HG02938 (cell line): Measurements from ENCODE around the gene CFC1.
"Not testable (repeated sequence)": the region's sequence is repeated elsewhere in the genome, so short reads cannot be mapped to it uniquely, and the experiment has no call there.

Experiments used
- ATAC-seq: cut with Tn5 transposase; IDR thresholded peaks from one replicate; pipeline ENCODE4 v1.9.1; 2021; ENCODE audit warnings: mild to moderate bottlenecking, moderate library complexity; ENCODE audit not compliant: unreplicated experiment

Gene CFC1

GRCh38 chr2:130583582-130583981 lies 15.8 kb downstream of the CFC1 start:
- ATAC-seq, result not testable (repeated sequence)

GRCh38 chr2:130582970-130583369 lies 16.4 kb downstream of the CFC1 start:
- not testable (repeated sequence) for ATAC-seq

- not testable (repeated sequence) for ATAC-seq
These were observed 17.9 kb downstream of the CFC1 start for GRCh38 chr2:130581491-130581890.

GRCh38 chr2:130579121-130579520 lies 20.3 kb downstream of the CFC1 start:
- ATAC-seq, result not testable (repeated sequence)

GRCh38 chr2:130577559-130577958 lies 21.8 kb downstream of the CFC1 start:
- not testable (repeated sequence) for ATAC-seq

GRCh38 chr2:130576209-130576784 lies 23.1 kb downstream of the CFC1 start:
- not testable (repeated sequence) for ATAC-seq

- ATAC-seq, result not testable (repeated sequence)
These were observed 25.1 kb downstream of the CFC1 start for GRCh38 chr2:130574230-130574629.

- not testable (repeated sequence) for ATAC-seq
These were observed 27.4 kb downstream of the CFC1 start for GRCh38 chr2:130571929-130572328.

- ATAC-seq, result not testable (repeated sequence)
These were observed 33.2 kb downstream of the CFC1 start for GRCh38 chr2:130566165-130566564.

GRCh38 chr2:130556441-130556840 lies 42.9 kb downstream of the CFC1 start:
- not testable (repeated sequence) for ATAC-seq

- not testable (repeated sequence) for ATAC-seq
These were observed 45.2 kb downstream of the CFC1 start for GRCh38 chr2:130554178-130554577.

GRCh38 chr2:130549475-130549874 lies 49.9 kb downstream of the CFC1 start:
- ATAC-seq, result not testable (repeated sequence)

GRCh38 chr2:130548418-130548817 lies 51.0 kb downstream of the CFC1 start:
- not testable (repeated sequence) for ATAC-seq

- ATAC-seq, result not testable (repeated sequence)
These were observed 54.4 kb downstream of the CFC1 start for GRCh38 chr2:130544978-130545377.

GRCh38 chr2:130543785-130544528 lies 55.4 kb downstream of the CFC1 start:
- ATAC-seq, result not testable (repeated sequence)

- not testable (repeated sequence) for ATAC-seq
These were observed 56.6 kb downstream of the CFC1 start for GRCh38 chr2:130542789-130543188.
